K562 (cell line): ENCODE results near the gene BSX. TPM values are rescaled to one million over a fixed set of nuclear protein-coding genes. Genes with fewer than 3 reads are reported as not detected.

Experiments
- ASH1L ChIP-seq: fragments of 450-650 bp; IDR thresholded peaks from 2 replicates; pipeline ENCODE4 v1.6.1; 2018; ENCODE audit warnings: borderline replicate concordance, mild to moderate bottlenecking, low read depth; ENCODE audit not compliant: partially characterized antibody
- BACH1 ChIP-seq: fragments of 200-800 bp; sonication (Bioruptor generic); IDR thresholded peaks from 2 replicates; pipeline ENCODE4 v1.6.1; 2016; ENCODE audit warnings: missing genetic modification characterization, missing compliant biosample characterization
- FOXJ2 ChIP-seq: fragments of 200-800 bp; sonication (Bioruptor generic); IDR thresholded peaks from 2 replicates; pipeline ENCODE4 v1.6.1; 2016; ENCODE audit warnings: missing genetic modification characterization, missing compliant biosample characterization
- FOXM1 ChIP-seq, 2 experiments: fragments of 450-650 bp in 1 of 2; sonication (generic) in 1 of 2; formaldehyde crosslinking in 1 of 2; IDR thresholded peaks; 2 replicates each; pipeline versions ENCODE4 v1.6.1 to v1.9.0; 2017 to 2022; ENCODE audit warnings: low read depth in 2 of 2, mild to moderate bottlenecking in 2 of 2, missing genetic modification reagents in 1 of 2, moderate library complexity in 1 of 2
- HOXB6 ChIP-seq: fragments of 250-450 bp; sonication (Bioruptor Pico); IDR thresholded peaks from 2 replicates; pipeline ENCODE4 v1.5.1; 2022; ENCODE audit warnings: mild to moderate bottlenecking, borderline replicate concordance
- HSF4 ChIP-seq: fragments of 250-450 bp; sonication (Bioruptor Pico); IDR thresholded peaks from 2 replicates; pipeline ENCODE4 v2.1.2; 2022; ENCODE audit warnings: mild to moderate bottlenecking, moderate library complexity, borderline replicate concordance
- JUNB ChIP-seq: fragments of 450-650 bp; formaldehyde crosslinking; conservative IDR thresholded peaks from 2 replicates; pipeline ENCODE4 v1.4.0; 2020; ENCODE audit warnings: mild to moderate bottlenecking
- L3MBTL2 ChIP-seq: fragments of 450-650 bp; IDR thresholded peaks from 2 replicates; pipeline ENCODE4 v1.6.1; 2016; ENCODE audit warnings: mild to moderate bottlenecking, moderate library complexity
- MAZ ChIP-seq, 2 experiments: fragments of 450-650 bp in 1 of 2; sonication (generic) in 1 of 2; formaldehyde crosslinking; IDR thresholded peaks in 1 of 2; conservative IDR thresholded peaks in 1 of 2; 2 replicates each; pipeline versions ENCODE4 v1.4.0 to v1.5.0; 2020; ENCODE audit warnings: mild to moderate bottlenecking in 1 of 2, missing genetic modification reagents in 1 of 2
- MIER1 ChIP-seq: fragments of 450-650 bp; IDR thresholded peaks from 2 replicates; pipeline ENCODE4 v1.6.1; 2016; ENCODE audit warnings: antibody characterized with exemption, mild to moderate bottlenecking, low read depth
- MTA3 ChIP-seq: fragments of 450-650 bp; formaldehyde crosslinking; IDR thresholded peaks from 2 replicates; pipeline ENCODE4 v1.6.1; 2017; ENCODE audit warnings: mild to moderate bottlenecking, borderline replicate concordance
- PHF21A ChIP-seq: fragments of 450-650 bp; IDR thresholded peaks from 2 replicates; pipeline ENCODE4 v1.6.1; 2017; ENCODE audit warnings: low read depth, borderline replicate concordance
- PURB ChIP-seq: sonication (generic); formaldehyde crosslinking; IDR thresholded peaks from 2 replicates; pipeline ENCODE4 v1.9.0; 2021; ENCODE audit warnings: low read depth, mild to moderate bottlenecking, missing genetic modification reagents
- SOX6 ChIP-seq: fragments of 450-650 bp; IDR thresholded peaks from 2 replicates; pipeline ENCODE4 v1.6.1; 2014; ENCODE audit warnings: mild to moderate bottlenecking
- ZNF12 ChIP-seq: sonication (generic); formaldehyde crosslinking; IDR thresholded peaks from 2 replicates; pipeline ENCODE4 v1.4.0; 2020; ENCODE audit warnings: mild to moderate bottlenecking, missing genetic modification reagents
- ZNF212 ChIP-seq: fragments of 450-650 bp; formaldehyde crosslinking; IDR thresholded peaks from 2 replicates; pipeline ENCODE4 v1.4.0; 2020; ENCODE audit warnings: mild to moderate bottlenecking
- ZNF512 ChIP-seq: IDR thresholded peaks from 2 replicates; pipeline ENCODE4 v1.6.1; 2016; ENCODE audit warnings: missing genetic modification characterization, missing compliant biosample characterization
- ZNF766 ChIP-seq: fragments of 200-800 bp; sonication (Bioruptor generic); conservative IDR thresholded peaks from 2 replicates; pipeline ENCODE4 v1.6.1; 2016; ENCODE audit warnings: missing genetic modification characterization, missing compliant biosample characterization
- ZNF785 ChIP-seq: fragments of 250-450 bp; sonication (Bioruptor Pico); IDR thresholded peaks from 2 replicates; pipeline ENCODE4 v1.4.0; 2020; ENCODE audit warnings: mild to moderate bottlenecking
- polyA plus RNA-seq, 8 experiments: library from polyadenylated mRNA; depleted of rRNA in 4 of 8; stranded (reverse) in 5 of 8; unstranded in 3 of 8; fragments of >200 nt; fragmentation: Nextera tagmentation in 2 of 8; fragmentation: Illumina TruSeq in 1 of 8; extraction: Ambion mirVana in 2 of 8; extraction: Trizol in 1 of 8; gene quantifications; 2 replicates each; pipeline versions ENCODE4 v1.2.1 to v1.2.3, GENCODE V29; 2011 to 2014; ENCODE audit warnings: inconsistent platforms in 1 of 8, missing spikeins in 1 of 8
- total RNA-seq, 7 experiments: library from RNA; depleted of rRNA in 6 of 7; stranded (reverse); fragments of >200 nt in 6 of 7; fragmentation: Illumina TruSeq in 2 of 7; extraction: Trizol in 2 of 7; gene quantifications; 2 replicates each; pipeline versions ENCODE4 v1.2.1 to v1.2.3, GENCODE V29; 2011 to 2021; ENCODE audit warnings: low replicate concordance in 1 of 7

Gene BSX
- total and polyA plus RNA-seq, 9 of the 15 experiments (the other 6 are each of a cell fraction or from before 2014, with no cell fraction given): not detected

GRCh38 chr11:122981388-122982264 lies at the start of gene BSX (continued):
- no peak for TF ChIP-seq ZNF512 (tag)
- TF ChIP-seq ZNF12: no peak
- TF ChIP-seq L3MBTL2: no peak
- TF ChIP-seq SOX6: no peak
- TF ChIP-seq ASH1L: no peak
- TF ChIP-seq PHF21A: no peak
- no peak for TF ChIP-seq ZNF212 (CRISPR knock-in tag)
- TF ChIP-seq PURB: no peak
- TF ChIP-seq MTA3: no peak
- no peak for TF ChIP-seq FOXM1 (IDR thresholded peaks at IDR 0.05; ENCODE audit: low read depth)
- TF ChIP-seq FOXM1 (CRISPR knock-in tag; IDR thresholded peaks at IDR 0.05; ENCODE audit: low read depth): no peak
- no peak for TF ChIP-seq FOXJ2 (tag)
- no peak for TF ChIP-seq JUNB (CRISPR knock-in tag)
- peak; percentile 56; the same call in 1 of the 2 replicates for TF ChIP-seq ZNF766
- peak in 1 of 2 experiments; percentile 48; a peak in 1 of 4 replicates for TF ChIP-seq MAZ (CRISPR knock-in tag; conservative IDR thresholded peaks at IDR 0.05 in 1 of 2, IDR thresholded peaks at IDR 0.05 in 1 of 2)
- TF ChIP-seq MIER1: peak; percentile 91
- no peak for TF ChIP-seq HSF4 (CRISPR knock-in tag)
- TF ChIP-seq ZNF785 (CRISPR knock-in tag): no peak
- TF ChIP-seq BACH1 (tag): no peak
- TF ChIP-seq HOXB6 (CRISPR knock-in tag): no peak
